ENCODE measurements around the gene PREP.

The PREP gene

DNA sequence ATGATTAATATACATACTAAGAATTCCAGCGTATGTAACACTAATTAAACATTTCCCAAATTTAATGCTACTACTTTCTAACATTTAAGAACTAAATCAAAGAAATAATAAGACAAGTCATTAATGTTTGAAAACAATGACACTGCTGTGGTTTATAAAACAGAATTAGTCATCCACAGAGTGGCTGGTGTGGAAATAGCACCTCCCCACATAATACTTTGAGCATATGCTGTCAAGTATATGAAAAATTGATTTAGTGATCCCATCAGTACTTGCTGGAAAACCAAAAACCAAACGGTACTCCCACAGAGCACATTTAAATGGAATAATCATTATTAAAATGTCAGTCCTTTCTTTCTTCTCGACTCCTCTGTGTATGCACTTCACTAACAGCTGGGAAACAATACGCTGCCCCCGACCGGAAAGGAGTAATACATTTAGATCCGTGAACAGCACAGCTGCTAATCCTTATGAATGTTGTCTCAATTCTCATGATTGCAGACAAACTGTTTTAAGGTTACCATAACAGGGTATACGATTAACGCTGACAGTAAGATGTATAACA is 78.4 kb downstream of the PREP start:
- Histone ChIP-seq H3K9me3 (ENCODE audit: severe bottlenecking) (no peaks in the 10 kb centered on the region), H3K4me1 (ENCODE audit: insufficient read depth, poor library complexity, severe bottlenecking) (peaks cover 26% of the 10 kb centered on the region), H3K27me3 (ENCODE audit: insufficient read depth, poor library complexity, severe bottlenecking) (no peaks in the 10 kb centered on the region), H3K4me3 (ENCODE audit: severe bottlenecking) (no peak overlapping the region), H3K36me3 (ENCODE audit: low read depth) (peaks cover 88% of the 10 kb centered on the region), H3K27ac (ENCODE audit: poor library complexity, severe bottlenecking) (no peak overlapping the region)
- DNase-seq (ENCODE audit: low spot score) (no peak), ATAC-seq (ENCODE audit: low read depth) (no peak)
- TF ChIP-seq, protein P1, sequence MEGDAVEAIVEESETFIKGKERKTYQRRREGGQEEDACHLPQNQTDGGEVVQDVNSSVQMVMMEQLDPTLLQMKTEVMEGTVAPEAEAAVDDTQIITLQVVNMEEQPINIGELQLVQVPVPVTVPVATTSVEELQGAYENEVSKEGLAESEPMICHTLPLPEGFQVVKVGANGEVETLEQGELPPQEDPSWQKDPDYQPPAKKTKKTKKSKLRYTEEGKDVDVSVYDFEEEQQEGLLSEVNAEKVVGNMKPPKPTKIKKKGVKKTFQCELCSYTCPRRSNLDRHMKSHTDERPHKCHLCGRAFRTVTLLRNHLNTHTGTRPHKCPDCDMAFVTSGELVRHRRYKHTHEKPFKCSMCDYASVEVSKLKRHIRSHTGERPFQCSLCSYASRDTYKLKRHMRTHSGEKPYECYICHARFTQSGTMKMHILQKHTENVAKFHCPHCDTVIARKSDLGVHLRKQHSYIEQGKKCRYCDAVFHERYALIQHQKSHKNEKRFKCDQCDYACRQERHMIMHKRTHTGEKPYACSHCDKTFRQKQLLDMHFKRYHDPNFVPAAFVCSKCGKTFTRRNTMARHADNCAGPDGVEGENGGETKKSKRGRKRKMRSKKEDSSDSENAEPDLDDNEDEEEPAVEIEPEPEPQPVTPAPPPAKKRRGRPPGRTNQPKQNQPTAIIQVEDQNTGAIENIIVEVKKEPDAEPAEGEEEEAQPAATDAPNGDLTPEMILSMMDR (IDR thresholded peaks at IDR 0.05; ENCODE audit: poor library complexity, severe bottlenecking), result no peak

DNA sequence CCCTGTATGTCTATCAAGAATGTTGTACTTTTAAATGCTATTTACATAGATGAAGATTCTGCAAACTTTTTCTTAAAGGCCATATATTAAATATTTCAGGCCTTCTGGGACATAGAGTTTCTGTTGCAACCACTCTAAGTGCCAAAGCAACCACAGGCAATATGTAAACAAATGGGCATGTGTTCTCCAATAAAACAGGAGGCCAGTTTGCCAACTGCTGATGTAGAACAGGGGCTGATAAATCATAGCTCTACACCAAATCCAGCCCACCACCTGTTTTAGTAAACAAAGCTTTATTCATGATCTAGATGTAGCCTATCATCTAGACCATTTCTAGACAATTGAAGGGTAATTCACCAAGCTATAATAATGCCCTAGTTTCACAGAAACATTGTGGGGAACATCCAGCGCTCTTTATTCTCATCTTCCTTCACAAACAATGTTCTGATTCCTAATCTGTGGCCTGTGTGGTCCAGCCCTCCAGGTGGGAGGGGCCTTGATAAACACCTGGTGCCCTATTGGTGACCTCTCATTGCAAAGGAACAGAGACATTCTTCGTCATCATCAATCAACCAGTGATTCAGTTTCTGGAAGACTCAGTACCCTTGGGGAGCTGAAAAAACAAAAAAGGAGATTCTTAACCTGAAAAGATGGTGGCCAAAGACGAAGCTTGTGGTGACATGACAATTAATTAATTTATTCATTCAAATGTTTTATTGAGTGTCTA is 80.2 kb downstream of the PREP start:
- no peak for DNase-seq (ENCODE audit: low spot score)
- no peak overlapping the region for H3K27ac ChIP-seq (ENCODE audit: poor library complexity, severe bottlenecking)
- H3K27me3 ChIP-seq (ENCODE audit: insufficient read depth, poor library complexity, severe bottlenecking), result no peaks in the 10 kb centered on the region
- no peaks in the 10 kb centered on the region for H3K9me3 ChIP-seq (ENCODE audit: severe bottlenecking)
- peaks cover 81% of the 10 kb centered on the region for H3K36me3 ChIP-seq (ENCODE audit: low read depth)
- peaks cover 37% of the 10 kb centered on the region for H3K4me1 ChIP-seq (ENCODE audit: insufficient read depth, poor library complexity, severe bottlenecking)
- ATAC-seq (ENCODE audit: low read depth), result no peak
- TF ChIP-seq, protein P1 (IDR thresholded peaks at IDR 0.05; ENCODE audit: poor library complexity, severe bottlenecking), result no peak
- no peak overlapping the region for H3K4me3 ChIP-seq (ENCODE audit: severe bottlenecking)

DNA sequence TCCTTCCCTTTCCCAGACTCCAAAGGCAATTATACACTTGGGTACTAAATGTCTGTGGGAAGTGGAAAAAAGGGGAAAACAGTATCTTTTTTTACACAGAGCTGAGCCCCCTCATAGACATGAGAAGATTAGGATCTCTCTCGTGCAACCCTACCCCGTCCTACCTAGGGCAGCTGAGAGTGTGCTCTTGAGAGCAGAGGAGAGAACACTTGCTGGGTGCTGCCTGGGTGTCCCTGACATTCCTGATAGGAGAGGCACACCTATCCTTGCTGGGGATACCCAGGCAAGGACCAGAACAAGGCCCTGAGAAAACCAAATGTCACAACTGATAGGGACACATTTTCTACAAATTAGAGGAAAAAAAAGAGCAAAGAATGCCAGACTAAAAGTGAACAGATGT is 81.2 kb downstream of the PREP start:
- TF ChIP-seq, protein P1 (IDR thresholded peaks at IDR 0.05; ENCODE audit: poor library complexity, severe bottlenecking), result no peak
- DNase-seq (ENCODE audit: low spot score) (no peak), ATAC-seq (ENCODE audit: low read depth) (no peak)
- Histone ChIP-seq H3K27me3 (ENCODE audit: insufficient read depth, poor library complexity, severe bottlenecking) (no peaks in the 10 kb centered on the region), H3K36me3 (ENCODE audit: low read depth) (peaks cover 84% of the 10 kb centered on the region), H3K4me3 (ENCODE audit: severe bottlenecking) (no peak overlapping the region), H3K27ac (ENCODE audit: poor library complexity, severe bottlenecking) (no peak overlapping the region), H3K4me1 (ENCODE audit: insufficient read depth, poor library complexity, severe bottlenecking) (peaks cover 28% of the 10 kb centered on the region), H3K9me3 (ENCODE audit: severe bottlenecking) (no peaks in the 10 kb centered on the region)

DNA sequence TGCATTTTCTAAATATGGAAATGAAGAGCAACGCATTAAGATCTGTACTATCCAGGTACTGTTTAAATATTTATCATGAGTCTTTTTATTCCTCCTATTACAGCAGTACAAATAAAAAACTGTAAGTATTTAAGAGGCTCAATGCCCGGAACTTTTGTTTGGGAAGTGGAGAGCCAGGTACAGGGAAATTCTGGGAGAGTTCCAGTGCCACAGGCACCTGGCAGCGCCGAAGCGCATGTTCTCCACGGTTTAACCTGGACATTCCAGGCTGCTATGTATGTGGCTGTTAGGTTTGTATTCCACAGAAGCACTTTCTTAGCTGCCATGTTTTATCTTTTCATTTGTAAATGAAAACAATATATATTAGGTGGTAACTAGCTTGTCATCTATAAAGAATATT is 81.7 kb downstream of the PREP start:
- TF ChIP-seq, protein P1 (IDR thresholded peaks at IDR 0.05; ENCODE audit: poor library complexity, severe bottlenecking), result no peak
- Histone ChIP-seq H3K27me3 (ENCODE audit: insufficient read depth, poor library complexity, severe bottlenecking) (no peaks in the 10 kb centered on the region), H3K27ac (ENCODE audit: poor library complexity, severe bottlenecking) (no peak overlapping the region), H3K4me3 (ENCODE audit: severe bottlenecking) (no peak overlapping the region), H3K4me1 (ENCODE audit: insufficient read depth, poor library complexity, severe bottlenecking) (peaks cover 28% of the 10 kb centered on the region), H3K9me3 (ENCODE audit: severe bottlenecking) (no peaks in the 10 kb centered on the region), H3K36me3 (ENCODE audit: low read depth) (peaks cover 84% of the 10 kb centered on the region)
- ATAC-seq (ENCODE audit: low read depth) (no peak), DNase-seq (ENCODE audit: low spot score) (no peak)

DNA sequence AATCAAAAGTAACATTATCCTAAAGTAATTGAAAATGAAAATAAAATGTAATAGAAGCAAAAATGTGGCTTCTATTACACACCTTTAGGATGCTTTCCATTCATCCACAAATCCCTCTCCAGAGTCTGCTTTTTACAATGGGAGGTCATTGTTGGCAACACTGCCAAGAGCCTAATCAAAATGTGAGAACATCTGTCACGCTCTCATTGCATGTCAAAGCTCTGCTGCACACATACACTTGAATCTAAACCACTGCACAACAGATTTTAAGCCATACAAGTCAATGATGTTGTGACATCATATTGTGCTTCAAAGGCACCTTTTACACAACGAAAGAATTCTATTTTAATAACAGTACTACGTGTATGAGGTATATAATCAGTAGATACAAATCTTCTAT is 82.1 kb downstream of the PREP start:
- Histone ChIP-seq H3K9me3 (ENCODE audit: severe bottlenecking) (no peaks in the 10 kb centered on the region), H3K27ac (ENCODE audit: poor library complexity, severe bottlenecking) (peak overlapping the region; percentile 69), H3K4me1 (ENCODE audit: insufficient read depth, poor library complexity, severe bottlenecking) (peaks cover 28% of the 10 kb centered on the region), H3K27me3 (ENCODE audit: insufficient read depth, poor library complexity, severe bottlenecking) (no peaks in the 10 kb centered on the region), H3K4me3 (ENCODE audit: severe bottlenecking) (no peak overlapping the region), H3K36me3 (ENCODE audit: low read depth) (peaks cover 84% of the 10 kb centered on the region)
- ATAC-seq (ENCODE audit: low read depth), result no peak
- TF ChIP-seq, protein P1 (IDR thresholded peaks at IDR 0.05; ENCODE audit: poor library complexity, severe bottlenecking), result no peak
- DNase-seq (ENCODE audit: low spot score), result no peak
